GM21529 (cell line): ENCODE results near the gene TOP1.
"Not testable (repeated sequence)": the region's sequence is repeated elsewhere in the genome, so short reads cannot be mapped to it uniquely, and the experiment has no call there.

ENCODE experiments used
- ATAC-seq: cut with Tn5 transposase; IDR thresholded peaks from one replicate; pipeline ENCODE4 v1.9.1; 2021; ENCODE audit not compliant: unreplicated experiment

Gene TOP1

DNA sequence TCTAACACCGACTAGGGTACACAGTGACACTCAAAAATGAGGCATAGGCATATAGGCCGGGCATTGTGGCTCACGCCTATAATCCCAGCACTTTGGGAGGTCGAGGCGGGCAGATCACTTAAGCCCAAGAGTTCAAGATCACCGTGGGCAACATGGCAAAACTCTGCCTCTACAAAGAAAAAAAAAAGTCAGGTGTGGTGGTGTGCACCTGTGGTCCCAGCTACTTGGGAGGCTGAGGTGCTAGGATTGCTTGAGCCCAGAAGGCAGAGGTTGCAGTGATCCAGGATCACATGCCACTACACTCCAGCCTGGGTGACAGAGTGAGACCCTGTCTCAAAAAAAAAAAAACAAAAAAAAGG lies 24.7 kb upstream of the TOP1 start:
- ATAC-seq: not testable (repeated sequence)

- ATAC-seq: no peak
Observed at GRCh38 chr20:41004531-41005360, 23.9 kb upstream of the TOP1 start.

DNA sequence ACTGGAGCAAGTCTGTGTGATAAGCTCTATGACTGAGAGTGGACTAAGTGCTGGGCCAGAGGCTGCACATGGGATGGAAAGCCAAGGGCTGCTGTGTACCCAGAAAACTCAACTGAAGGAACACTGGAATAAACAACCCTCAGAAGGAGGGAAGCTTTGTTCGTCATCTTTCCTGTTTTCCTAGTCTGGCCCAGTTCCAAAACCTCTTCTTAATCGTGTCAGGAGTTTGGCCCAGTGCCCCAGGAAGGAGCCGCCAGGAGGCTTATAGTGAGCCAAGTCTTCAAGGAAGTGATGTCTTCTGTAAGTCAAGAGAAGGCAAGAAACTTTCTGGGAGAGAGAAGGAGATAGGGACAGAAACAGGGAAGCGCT lies 23.3 kb upstream of the TOP1 start:
- no peak for ATAC-seq

DNA sequence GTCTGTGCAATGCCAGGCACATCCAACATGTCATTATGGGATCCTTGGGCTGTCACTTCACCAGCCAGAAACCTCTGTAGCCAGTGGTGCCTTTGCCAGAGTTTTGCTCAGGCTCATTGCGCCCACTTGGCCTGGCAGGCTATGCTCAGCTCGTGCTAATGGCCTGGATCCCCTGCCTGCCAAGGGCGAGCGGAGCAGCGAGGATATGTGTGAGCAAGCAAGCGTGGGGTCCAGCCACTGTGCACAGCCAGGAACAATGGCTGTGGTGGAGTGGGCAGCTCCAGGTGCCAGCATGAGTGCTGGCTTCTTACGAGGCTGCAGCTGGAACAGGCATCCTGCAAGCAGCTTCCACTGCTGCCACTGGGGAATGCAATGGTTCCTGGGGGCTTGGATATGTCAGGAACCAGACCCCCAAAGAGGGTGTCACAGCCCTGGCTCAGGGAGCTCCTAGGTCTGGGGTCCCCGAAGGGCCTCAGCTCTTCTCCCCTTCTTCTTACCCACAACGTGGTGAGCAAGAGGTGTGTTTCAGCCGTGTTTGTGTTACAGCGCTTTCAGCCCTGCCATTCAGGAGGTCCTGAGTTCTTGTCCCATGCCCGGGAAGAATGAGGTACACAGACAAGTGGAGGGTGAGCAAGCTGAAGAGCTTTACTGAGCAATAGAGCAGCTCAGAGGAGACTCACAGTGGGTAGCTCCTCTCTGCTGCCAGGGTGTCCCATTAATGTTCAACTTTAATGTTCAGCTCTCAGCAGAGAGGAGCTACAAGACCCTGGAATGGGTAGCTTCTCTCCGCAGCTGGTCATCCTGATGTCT lies 22.3 kb upstream of the TOP1 start:
- no peak for ATAC-seq

DNA sequence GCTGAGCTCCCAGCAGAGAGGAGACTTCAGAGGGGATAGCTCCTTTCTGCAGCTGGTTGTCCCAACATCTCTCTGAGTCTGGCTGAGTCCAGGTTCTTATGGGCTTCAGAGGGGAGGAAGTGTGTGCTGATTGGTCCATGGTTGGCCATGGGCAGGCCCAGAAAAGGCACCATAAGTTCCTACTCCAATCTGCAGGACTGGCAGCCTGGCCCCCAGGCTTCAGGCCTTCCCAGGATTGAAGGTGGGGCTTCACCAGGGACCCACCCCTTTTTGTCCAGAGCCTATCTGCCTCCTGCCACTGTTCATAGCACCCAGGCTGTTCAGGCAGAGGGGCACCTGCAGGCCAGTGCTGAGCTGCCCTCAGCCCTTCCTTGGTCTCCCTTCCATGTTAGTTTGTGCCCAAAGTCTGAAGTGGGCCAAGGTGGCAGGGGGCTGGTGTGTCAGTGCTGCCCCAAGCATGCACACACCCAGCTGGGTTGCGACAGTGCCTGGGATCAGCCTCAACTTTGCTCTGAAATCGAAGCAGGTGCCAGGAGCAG lies 21.6 kb upstream of the TOP1 start:
- no peak for ATAC-seq

- no peak for ATAC-seq
Observed at GRCh38 chr20:41007481-41007880, 21.1 kb upstream of the TOP1 start.

GRCh38 chr20:41009946-41010345 lies 18.7 kb upstream of the TOP1 start:
- ATAC-seq: no peak

DNA sequence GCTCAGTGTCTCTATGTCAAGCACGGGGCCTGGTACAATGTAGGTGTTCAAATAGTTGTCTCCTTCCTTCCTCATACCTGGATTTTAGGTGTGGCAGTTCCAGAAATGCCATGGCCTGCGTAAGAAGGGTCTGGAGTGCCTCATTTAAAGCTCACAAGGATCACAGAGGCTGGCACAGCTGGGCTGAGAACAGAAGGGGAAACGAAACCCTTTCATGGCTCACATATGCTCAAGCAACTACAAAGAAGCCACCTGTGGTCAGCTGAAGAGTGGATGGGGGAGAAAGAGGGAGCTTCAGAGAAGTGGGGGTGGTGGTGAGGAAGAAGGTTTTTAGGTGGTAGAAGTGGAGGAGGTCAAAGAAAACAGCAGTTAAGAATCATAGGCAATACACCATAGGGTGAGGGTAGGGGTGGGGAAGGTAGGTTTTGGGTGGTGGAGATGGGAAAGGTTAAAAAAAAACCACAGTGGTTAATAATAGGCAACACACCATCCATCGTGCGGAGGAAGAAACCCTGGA lies 17.0 kb upstream of the TOP1 start:
- ATAC-seq: peak; percentile 90

DNA sequence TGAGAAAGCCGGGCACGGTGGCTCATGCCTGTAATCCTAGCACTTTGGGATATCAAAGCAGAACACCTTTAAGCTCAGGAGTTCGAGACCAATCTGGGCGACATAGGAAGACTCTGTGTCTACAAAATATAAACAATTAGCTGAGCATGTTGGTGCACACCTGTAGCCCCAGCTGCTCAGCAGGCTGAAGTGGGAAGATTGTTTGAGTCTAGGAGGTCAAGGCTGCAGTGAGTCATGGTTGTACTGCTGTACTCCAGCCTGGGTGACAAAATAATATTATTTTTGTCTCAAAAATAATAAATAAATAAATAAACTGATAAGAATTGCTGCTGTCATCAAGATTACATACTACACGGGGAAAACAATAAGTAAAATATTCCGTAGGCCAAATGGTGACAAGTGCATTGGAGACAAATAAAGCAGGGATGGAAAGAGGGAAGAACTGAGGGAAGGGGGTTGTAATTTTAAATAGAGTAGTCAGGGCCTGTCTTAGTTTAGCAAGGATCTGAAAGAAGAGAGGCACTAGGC lies 14.0 kb upstream of the TOP1 start:
- no peak for ATAC-seq

GRCh38 chr20:41017448-41018042 lies 11.1 kb upstream of the TOP1 start:
- no peak for ATAC-seq

DNA sequence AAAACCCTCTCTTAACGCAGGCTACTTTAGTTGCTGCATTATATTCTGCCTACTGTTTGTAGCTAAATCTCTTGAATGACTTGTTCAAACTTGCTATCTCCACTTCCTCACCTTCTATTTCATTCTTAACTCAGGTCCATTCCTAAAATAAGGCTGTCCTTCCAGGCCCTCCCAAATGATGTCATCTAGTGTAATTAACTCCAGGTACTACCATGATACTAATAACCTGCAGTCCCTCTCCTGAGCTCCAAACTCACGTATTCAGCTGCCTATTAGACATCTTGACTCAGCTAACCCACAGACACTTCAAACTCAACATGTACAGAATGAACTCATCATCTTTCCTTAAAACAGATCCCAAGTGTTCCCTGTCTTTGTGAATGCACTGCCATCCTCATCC lies 10.5 kb upstream of the TOP1 start:
- ATAC-seq: no peak

- ATAC-seq: no peak
Observed at GRCh38 chr20:41023549-41023948, 5.1 kb upstream of the TOP1 start.

GRCh38 chr20:41027366-41027765 lies 1.3 kb upstream of the TOP1 start:
- ATAC-seq: no peak

GRCh38 chr20:41027872-41028358 lies 707 bp upstream of the TOP1 start:
- no peak for ATAC-seq

DNA sequence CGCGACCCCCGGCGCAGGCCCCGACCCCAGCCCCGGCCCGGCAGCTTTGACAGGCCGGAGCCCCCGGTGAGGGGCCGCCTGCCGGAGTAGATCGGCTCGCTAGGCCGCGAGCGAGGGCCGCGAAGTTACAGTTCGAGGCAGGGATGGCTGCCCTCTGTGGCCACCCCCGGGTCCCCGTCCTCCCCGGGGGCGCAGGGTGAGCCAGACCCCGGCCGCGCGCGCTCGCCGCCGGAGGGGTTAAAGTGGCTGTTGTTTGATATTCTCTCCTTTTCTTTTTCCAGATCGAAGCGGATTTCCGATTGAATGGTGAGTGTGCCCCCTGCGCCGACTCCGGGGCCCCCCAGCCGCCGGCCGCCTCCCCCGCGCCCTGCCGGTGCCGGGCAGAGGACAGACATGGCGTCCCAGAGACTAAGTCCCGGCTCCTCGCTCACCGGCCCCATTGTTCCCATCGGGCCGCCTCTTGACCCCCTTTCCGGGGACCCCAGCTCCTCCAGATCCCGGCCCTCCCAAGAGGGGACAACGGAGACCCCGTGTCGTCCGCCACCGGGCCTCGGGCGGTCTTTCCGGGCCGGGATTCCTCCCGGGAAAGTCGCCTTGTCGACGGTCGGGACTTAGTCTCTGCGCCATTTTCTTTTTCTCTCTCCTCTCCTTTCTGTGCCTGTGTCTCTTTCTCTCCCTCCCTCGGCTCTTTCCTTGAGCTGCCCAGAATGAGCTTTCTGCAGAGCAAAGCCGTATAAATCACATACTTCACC lies 704 bp downstream of the TOP1 start:
- peak; percentile 23 for ATAC-seq

- no peak for ATAC-seq
Observed at GRCh38 chr20:41030061-41030460, 1.4 kb downstream of the TOP1 start.

GRCh38 chr20:41030531-41031242 lies 2.1 kb downstream of the TOP1 start:
- ATAC-seq: no peak

- no peak for ATAC-seq
Observed at GRCh38 chr20:41031243-41031619, 2.6 kb downstream of the TOP1 start.

GRCh38 chr20:41032271-41032670 lies 3.6 kb downstream of the TOP1 start:
- ATAC-seq: no peak

DNA sequence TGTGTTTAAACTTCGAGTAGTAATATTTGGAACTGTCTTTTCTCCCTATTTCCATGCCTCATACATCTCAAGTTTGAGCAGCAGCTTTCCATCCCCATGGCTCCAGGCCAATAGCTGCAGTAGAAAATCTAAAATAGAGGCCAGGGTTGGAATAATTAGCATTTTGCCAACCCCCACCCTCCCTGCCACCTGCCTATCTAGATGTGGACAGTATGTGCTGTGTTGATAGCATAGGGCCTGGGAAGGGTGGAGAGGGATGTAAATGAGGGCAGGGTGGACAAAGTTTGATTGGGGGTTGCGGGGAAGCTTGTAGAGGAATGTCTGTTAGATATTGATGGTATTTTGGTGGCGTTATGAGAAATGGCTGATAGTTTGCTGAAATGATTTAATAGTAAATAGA lies 5.6 kb downstream of the TOP1 start:
- no peak for ATAC-seq
